Measurements from ENCODE around the gene ATP6V1C2.
A peak's percentile ranks its signal among the peaks of the same experiment; 100 is the strongest.

ATP6V1C2 gene, protein sequence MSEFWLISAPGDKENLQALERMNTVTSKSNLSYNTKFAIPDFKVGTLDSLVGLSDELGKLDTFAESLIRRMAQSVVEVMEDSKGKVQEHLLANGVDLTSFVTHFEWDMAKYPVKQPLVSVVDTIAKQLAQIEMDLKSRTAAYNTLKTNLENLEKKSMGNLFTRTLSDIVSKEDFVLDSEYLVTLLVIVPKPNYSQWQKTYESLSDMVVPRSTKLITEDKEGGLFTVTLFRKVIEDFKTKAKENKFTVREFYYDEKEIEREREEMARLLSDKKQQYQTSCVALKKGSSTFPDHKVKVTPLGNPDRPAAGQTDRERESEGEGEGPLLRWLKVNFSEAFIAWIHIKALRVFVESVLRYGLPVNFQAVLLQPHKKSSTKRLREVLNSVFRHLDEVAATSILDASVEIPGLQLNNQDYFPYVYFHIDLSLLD

DNA sequence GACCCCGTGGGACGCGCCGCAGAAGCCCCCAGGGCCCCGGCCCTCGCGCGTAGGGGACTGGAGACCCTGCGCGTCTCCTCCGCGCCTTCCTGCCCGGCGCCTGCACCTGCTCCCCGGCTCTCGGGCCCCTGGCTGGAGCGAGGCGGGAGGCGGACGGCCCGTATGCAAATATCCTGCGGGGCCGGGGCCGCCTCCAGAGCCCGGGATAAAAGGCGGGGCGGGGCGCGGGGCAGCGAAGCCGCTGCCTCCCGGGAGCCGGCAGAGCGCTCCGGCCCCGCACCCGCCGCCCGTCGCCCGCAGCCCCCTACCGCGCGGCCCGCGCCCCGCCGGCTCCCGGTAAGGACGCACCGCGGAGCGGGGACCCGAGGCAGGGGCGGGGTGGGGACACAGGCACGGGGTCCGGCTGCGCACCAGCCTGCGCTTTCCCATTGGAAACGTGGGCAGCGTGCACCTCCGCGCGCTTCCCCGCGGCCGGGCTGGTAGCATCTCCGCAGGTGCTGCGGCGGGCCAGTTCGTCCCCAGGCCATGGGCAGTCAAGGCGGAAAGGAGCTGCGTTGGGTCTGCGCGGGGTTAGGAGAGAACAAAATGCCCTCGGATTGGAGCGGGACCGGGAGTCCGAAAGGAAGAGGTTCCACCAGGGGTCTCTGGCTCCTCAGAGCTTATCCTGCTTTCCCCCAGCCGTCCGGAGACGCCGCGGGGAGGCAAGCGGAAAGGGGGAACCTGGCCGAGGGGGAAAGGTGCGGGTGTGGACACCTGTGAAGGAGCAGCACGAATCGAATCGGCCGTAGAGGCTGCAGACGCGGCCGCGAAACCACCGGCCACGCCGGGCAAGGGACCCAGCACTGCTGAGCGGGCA is at the start of gene ATP6V1C2:
Gene ATP6V1C2, plus strand, starts transcription at position 235 of the 856 bp plus-strand sequence. CDS start 1,220 bp downstream, outside the sequence.
- DNase-seq: no peak

GRCh38 chr2:10675131-10675530 is 46.3 kb upstream of the ATP6V1C2 start:
- peak; percentile 17 for DNase-seq

GRCh38 chr2:10678225-10678624 is 43.2 kb upstream of the ATP6V1C2 start:
- no peak for DNase-seq

GRCh38 chr2:10680214-10680613 is 41.2 kb upstream of the ATP6V1C2 start:
- DNase-seq: no peak

- no peak for DNase-seq
Observed at GRCh38 chr2:10680957-10681356, 40.5 kb upstream of the ATP6V1C2 start.

GRCh38 chr2:10686176-10686730 is 35.2 kb upstream of the ATP6V1C2 start:
- no peak for DNase-seq

GRCh38 chr2:10688921-10689807 is 32.3 kb upstream of the ATP6V1C2 start:
- peak; percentile 27 for DNase-seq

DNA sequence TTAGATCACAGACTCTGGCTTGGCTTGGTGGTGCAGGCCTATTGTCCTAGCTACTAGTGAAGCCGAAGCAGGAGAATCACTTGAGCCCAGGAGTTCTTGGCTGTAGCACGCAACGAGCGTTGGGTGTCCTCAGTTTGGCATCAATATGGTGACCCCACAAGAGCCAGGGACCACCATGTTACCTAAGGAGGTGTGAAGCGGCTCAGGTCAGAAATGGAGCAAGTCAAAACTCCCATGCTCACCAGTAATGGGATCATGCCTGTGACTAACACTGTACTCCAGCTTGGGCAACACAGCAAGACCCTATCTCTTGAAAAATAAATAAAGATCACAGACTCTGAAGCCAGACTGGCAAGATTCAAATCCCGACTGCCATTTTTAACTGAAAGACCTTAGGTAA is 29.9 kb upstream of the ATP6V1C2 start:
- DNase-seq: no peak

- no peak for DNase-seq
Observed at GRCh38 chr2:10700078-10700803, 21.2 kb upstream of the ATP6V1C2 start.

GRCh38 chr2:10704034-10704594 is 17.3 kb upstream of the ATP6V1C2 start:
- no peak for DNase-seq

GRCh38 chr2:10706033-10706432 is 15.4 kb upstream of the ATP6V1C2 start:
- DNase-seq: no peak

DNA sequence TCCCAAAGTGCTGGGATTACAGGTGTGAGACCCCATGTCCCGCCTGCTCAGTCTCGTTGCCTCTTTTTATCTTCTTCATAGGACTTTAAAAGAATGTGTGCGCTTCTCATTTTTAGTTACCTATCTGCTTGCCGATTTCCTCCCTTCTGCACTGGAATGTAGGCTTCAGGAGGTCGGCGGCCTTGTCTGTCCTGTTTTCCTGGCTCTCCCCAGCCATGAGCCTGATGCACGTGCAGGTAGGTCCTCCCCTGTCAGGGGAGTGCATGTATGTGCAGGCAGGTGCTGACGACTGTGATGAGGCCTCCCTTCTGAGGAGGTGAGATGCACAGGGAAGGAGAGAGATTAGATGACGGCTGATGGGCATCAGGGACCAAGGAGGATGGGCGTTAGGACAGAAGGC is 13.6 kb upstream of the ATP6V1C2 start:
- DNase-seq: no peak

DNA sequence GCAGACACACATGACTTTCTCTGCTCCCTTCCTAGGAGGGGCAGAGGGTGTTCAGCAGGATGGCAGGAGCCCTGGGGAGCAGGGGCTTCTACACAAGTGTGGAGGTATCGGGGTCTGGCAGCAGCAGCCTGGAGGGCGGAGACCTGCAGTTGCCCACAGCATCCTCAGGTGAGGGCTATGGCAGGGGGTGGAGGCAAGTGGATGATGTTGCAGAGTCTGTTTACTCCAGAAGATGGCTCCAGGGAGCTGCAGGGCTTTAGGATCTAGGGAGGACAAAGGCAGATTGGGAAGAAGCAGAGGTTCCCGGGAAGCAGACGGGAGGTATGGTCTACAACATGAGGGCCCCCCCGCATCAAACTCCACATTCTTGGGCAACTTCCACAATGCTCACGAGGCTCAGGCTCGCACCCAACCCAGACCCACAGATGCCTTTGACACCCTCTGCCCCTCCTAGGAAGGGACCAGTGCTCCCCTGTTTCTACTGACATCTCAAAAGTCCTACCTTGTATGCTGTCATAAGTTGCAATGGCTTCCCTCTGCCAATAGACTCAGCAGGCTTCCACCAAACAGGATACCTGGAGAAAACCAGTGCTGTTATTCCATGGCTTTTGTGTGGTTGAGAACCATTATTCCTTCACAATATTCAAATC is 12.0 kb upstream of the ATP6V1C2 start:
- no peak for DNase-seq

DNA sequence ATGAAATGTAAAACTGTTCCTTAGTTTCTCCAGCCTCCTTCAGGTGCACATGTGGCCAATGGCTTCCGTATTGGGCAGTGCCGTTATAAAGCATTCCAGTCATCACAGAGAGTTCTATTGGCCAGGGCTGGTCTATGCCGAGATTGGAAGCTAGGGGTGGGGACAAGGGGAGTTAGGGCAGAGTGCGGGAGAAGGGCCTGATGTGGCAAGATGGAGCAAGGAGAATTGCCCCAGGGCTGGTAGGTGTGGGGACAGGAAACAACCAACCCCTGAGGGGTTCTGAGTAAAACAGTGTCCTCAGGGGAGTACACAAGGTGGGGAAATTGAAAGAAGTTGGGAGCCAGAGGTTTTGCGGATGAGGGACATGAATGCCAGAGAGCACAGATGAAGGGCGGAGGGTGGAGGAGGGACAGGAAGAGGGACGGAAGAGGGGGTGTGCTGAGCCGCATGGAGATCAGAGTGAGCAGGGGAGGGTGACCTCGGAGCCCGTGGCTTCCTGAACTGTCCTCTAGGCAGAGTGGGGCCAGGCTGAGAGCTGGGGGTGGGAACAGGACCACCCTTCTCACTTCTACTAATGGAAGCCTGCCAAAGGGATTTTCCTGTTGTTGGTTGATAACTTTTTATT is 9.1 kb upstream of the ATP6V1C2 start:
- DNase-seq: no peak

DNA sequence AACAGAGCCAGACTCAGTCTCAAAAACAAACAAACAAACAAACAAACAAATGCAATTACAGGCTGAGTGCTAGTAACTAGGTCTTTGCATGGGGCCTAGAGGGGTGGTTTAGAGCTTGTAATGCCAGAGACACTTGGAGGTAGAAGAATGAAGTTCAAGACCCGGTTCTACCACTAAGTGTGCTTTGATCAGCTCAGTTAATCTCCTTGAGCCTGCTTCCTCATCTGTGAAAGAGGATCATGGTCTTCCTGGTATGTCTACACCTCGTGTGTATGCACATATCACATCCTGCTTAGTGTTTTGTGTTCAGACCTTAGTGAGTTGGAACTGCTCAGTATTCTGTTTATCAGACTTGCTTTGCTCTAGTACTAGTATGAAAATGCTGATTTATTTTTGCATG is 4.8 kb upstream of the ATP6V1C2 start:
- no peak for DNase-seq

DNA sequence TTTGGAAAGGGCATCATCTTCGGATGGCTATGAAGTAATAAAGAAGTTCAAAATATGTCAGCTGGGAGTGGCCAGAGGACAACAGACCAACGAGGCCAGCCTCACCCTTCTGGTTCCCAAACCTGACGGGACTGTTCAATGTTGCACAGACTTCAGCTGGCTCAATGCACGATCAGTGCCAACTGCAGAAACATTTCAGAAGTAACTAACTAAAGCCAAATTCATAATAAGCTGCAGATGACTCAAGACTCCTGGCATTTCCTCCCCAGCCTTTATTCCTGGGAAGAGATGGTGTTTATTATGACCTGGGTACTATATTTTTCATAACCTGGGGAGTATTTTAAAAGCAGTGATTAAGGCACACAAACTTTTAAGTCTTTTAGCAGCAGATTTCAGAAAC is 3.8 kb upstream of the ATP6V1C2 start:
- DNase-seq: no peak

DNA sequence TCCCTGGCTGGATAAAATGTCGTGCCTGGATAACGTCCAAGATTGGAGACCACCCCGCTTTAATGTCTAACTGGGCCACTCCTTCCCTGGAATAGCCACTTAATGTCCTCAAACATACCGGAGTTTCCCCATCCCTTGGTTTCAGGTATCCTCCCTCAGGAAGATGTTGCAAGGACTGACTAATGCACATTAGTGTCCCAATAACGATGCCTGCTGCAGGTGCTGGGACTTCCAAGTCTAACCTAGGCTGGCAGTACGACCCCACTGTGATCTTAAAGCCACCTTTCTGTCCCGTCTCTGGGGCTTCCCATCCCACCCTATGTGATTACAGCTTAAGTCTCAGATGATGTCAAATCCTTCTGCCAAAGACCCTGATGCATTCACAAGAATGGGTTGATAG is 1.1 kb upstream of the ATP6V1C2 start:
- no peak for DNase-seq

DNA sequence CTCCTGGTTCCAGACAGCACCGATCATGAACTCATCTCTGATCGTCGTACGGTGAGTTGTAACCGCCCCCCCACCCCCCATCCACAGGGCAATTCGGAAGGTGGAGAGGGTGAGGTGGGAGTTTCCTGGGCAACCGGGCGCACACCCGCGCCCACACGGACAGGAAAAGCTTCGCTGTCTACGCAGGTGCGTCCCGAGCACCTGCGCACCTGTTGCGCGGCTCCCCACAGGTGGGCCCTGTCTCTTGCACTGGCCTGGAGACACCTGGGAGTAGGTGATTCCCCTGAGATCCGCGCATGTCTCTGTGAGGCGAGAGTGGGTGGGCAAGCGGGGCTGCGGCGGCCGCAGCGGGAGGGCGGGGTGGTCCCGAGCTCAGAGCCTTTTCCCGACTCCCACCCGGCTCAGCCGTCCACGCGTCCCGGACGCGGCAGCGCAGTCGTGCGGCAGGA is 459 bp upstream of the ATP6V1C2 start:
- no peak for DNase-seq

- DNase-seq: no peak
Observed at GRCh38 chr2:10722252-10722825, 909 bp downstream of the ATP6V1C2 start.

Measured in CD4-positive, alpha-beta T cell treated with Interleukin-21 for 1 hour (primary cell).